ENCODE measurements around the gene ZDHHC11.
"Not testable (repeated sequence)": the region's sequence is repeated elsewhere in the genome, so short reads cannot be mapped to it uniquely, and the experiment has no call there.

The ZDHHC11 gene

GRCh38 chr5:780571-780970, 70.2 kb downstream of the ZDHHC11 start:
- not testable (repeated sequence) for H3K9me3 ChIP-seq (ENCODE audit: control insufficient read depth, low read length); H3K27ac ChIP-seq (ENCODE audit: insufficient read depth, low read length, poor library complexity, severe bottlenecking); H3K4me3 ChIP-seq (ENCODE audit: insufficient read depth, low read depth, low read length, poor library complexity, severe bottlenecking); H3K27me3 ChIP-seq (replicated peaks; ENCODE audit: control insufficient read depth, insufficient read depth, low read length, poor library complexity, severe bottlenecking); DNase-seq; H3K4me1 ChIP-seq (ENCODE audit: control insufficient read depth, insufficient read depth, low read length, poor library complexity, severe bottlenecking); H3K36me3 ChIP-seq (ENCODE audit: control insufficient read depth, insufficient read depth, low read length)

- H3K4me3 ChIP-seq (ENCODE audit: insufficient read depth, low read depth, low read length, poor library complexity, severe bottlenecking); DNase-seq; H3K9me3 ChIP-seq (ENCODE audit: control insufficient read depth, low read length); H3K27ac ChIP-seq (ENCODE audit: insufficient read depth, low read length, poor library complexity, severe bottlenecking); H3K27me3 ChIP-seq (replicated peaks; ENCODE audit: control insufficient read depth, insufficient read depth, low read length, poor library complexity, severe bottlenecking); H3K36me3 ChIP-seq (ENCODE audit: control insufficient read depth, insufficient read depth, low read length); H3K4me1 ChIP-seq (ENCODE audit: control insufficient read depth, insufficient read depth, low read length, poor library complexity, severe bottlenecking): not testable (repeated sequence)
These were observed 71.8 kb downstream of the ZDHHC11 start for GRCh38 chr5:778967-779366.

GRCh38 chr5:778421-778820, 72.4 kb downstream of the ZDHHC11 start:
- H3K27me3 ChIP-seq (replicated peaks; ENCODE audit: control insufficient read depth, insufficient read depth, low read length, poor library complexity, severe bottlenecking); H3K9me3 ChIP-seq (ENCODE audit: control insufficient read depth, low read length); H3K27ac ChIP-seq (ENCODE audit: insufficient read depth, low read length, poor library complexity, severe bottlenecking); H3K4me1 ChIP-seq (ENCODE audit: control insufficient read depth, insufficient read depth, low read length, poor library complexity, severe bottlenecking); H3K36me3 ChIP-seq (ENCODE audit: control insufficient read depth, insufficient read depth, low read length); H3K4me3 ChIP-seq (ENCODE audit: insufficient read depth, low read depth, low read length, poor library complexity, severe bottlenecking); DNase-seq: not testable (repeated sequence)

GRCh38 chr5:777756-778161, 73.0 kb downstream of the ZDHHC11 start:
- Histone ChIP-seq H3K4me3 (ENCODE audit: insufficient read depth, low read depth, low read length, poor library complexity, severe bottlenecking) (no peak overlapping the region), H3K4me1 (ENCODE audit: control insufficient read depth, insufficient read depth, low read length, poor library complexity, severe bottlenecking) (no peaks in the 10 kb centered on the region), H3K9me3 (ENCODE audit: control insufficient read depth, low read length) (no peaks in the 10 kb centered on the region), H3K27me3 (replicated peaks; ENCODE audit: control insufficient read depth, insufficient read depth, low read length, poor library complexity, severe bottlenecking) (no peaks in the 10 kb centered on the region), H3K36me3 (ENCODE audit: control insufficient read depth, insufficient read depth, low read length) (no peaks in the 10 kb centered on the region), H3K27ac (ENCODE audit: insufficient read depth, low read length, poor library complexity, severe bottlenecking) (no peak overlapping the region)
- no peak for DNase-seq

- Histone ChIP-seq H3K4me1 (ENCODE audit: control insufficient read depth, insufficient read depth, low read length, poor library complexity, severe bottlenecking) (no peaks in the 10 kb centered on the region), H3K36me3 (ENCODE audit: control insufficient read depth, insufficient read depth, low read length) (no peaks in the 10 kb centered on the region), H3K9me3 (ENCODE audit: control insufficient read depth, low read length) (no peaks in the 10 kb centered on the region), H3K4me3 (ENCODE audit: insufficient read depth, low read depth, low read length, poor library complexity, severe bottlenecking) (no peak overlapping the region), H3K27me3 (replicated peaks; ENCODE audit: control insufficient read depth, insufficient read depth, low read length, poor library complexity, severe bottlenecking) (no peaks in the 10 kb centered on the region), H3K27ac (ENCODE audit: insufficient read depth, low read length, poor library complexity, severe bottlenecking) (no peak overlapping the region)
- no peak for DNase-seq
These were observed 73.7 kb downstream of the ZDHHC11 start for GRCh38 chr5:776862-777711.

- H3K36me3 ChIP-seq (ENCODE audit: control insufficient read depth, insufficient read depth, low read length), result no peaks in the 10 kb centered on the region
- no peak overlapping the region for H3K4me3 ChIP-seq (ENCODE audit: insufficient read depth, low read depth, low read length, poor library complexity, severe bottlenecking)
- no peak for DNase-seq
- H3K27me3 ChIP-seq (replicated peaks; ENCODE audit: control insufficient read depth, insufficient read depth, low read length, poor library complexity, severe bottlenecking), result no peaks in the 10 kb centered on the region
- H3K4me1 ChIP-seq (ENCODE audit: control insufficient read depth, insufficient read depth, low read length, poor library complexity, severe bottlenecking), result no peaks in the 10 kb centered on the region
- no peak overlapping the region for H3K27ac ChIP-seq (ENCODE audit: insufficient read depth, low read length, poor library complexity, severe bottlenecking)
- H3K9me3 ChIP-seq (ENCODE audit: control insufficient read depth, low read length), result no peaks in the 10 kb centered on the region
These were observed 74.6 kb downstream of the ZDHHC11 start for GRCh38 chr5:775961-776861.

- DNase-seq; H3K4me3 ChIP-seq (ENCODE audit: insufficient read depth, low read depth, low read length, poor library complexity, severe bottlenecking); H3K27ac ChIP-seq (ENCODE audit: insufficient read depth, low read length, poor library complexity, severe bottlenecking): not testable (repeated sequence)
These were observed 75.2 kb downstream of the ZDHHC11 start for GRCh38 chr5:775595-775960.

GRCh38 chr5:774854-775505, 75.8 kb downstream of the ZDHHC11 start:
- not testable (repeated sequence) for H3K36me3 ChIP-seq (ENCODE audit: control insufficient read depth, insufficient read depth, low read length); H3K4me1 ChIP-seq (ENCODE audit: control insufficient read depth, insufficient read depth, low read length, poor library complexity, severe bottlenecking); H3K4me3 ChIP-seq (ENCODE audit: insufficient read depth, low read depth, low read length, poor library complexity, severe bottlenecking); DNase-seq; H3K27ac ChIP-seq (ENCODE audit: insufficient read depth, low read length, poor library complexity, severe bottlenecking); H3K27me3 ChIP-seq (replicated peaks; ENCODE audit: control insufficient read depth, insufficient read depth, low read length, poor library complexity, severe bottlenecking); H3K9me3 ChIP-seq (ENCODE audit: control insufficient read depth, low read length)

More at GRCh38 chr5:775595-775960, 75.2 kb downstream of the ZDHHC11 start:
- H3K27me3 ChIP-seq (replicated peaks; ENCODE audit: control insufficient read depth, insufficient read depth, low read length, poor library complexity, severe bottlenecking); H3K9me3 ChIP-seq (ENCODE audit: control insufficient read depth, low read length); H3K36me3 ChIP-seq (ENCODE audit: control insufficient read depth, insufficient read depth, low read length); H3K4me1 ChIP-seq (ENCODE audit: control insufficient read depth, insufficient read depth, low read length, poor library complexity, severe bottlenecking): not testable (repeated sequence)

GRCh38 chr5:774304-774703, 76.5 kb downstream of the ZDHHC11 start:
- not testable (repeated sequence) for H3K27me3 ChIP-seq (replicated peaks; ENCODE audit: control insufficient read depth, insufficient read depth, low read length, poor library complexity, severe bottlenecking); H3K9me3 ChIP-seq (ENCODE audit: control insufficient read depth, low read length); DNase-seq

More at GRCh38 chr5:774304-774703, 76.5 kb downstream of the ZDHHC11 start:
- H3K4me1 ChIP-seq (ENCODE audit: control insufficient read depth, insufficient read depth, low read length, poor library complexity, severe bottlenecking); H3K36me3 ChIP-seq (ENCODE audit: control insufficient read depth, insufficient read depth, low read length); H3K27ac ChIP-seq (ENCODE audit: insufficient read depth, low read length, poor library complexity, severe bottlenecking); H3K4me3 ChIP-seq (ENCODE audit: insufficient read depth, low read depth, low read length, poor library complexity, severe bottlenecking): not testable (repeated sequence)
